AG09309 (cell line): ENCODE measurements around the gene TMCO4.

Experiments
- DNase-seq: peaks from one replicate; pipeline ENCODE4 v3.0.0-alpha.2; 2010; ENCODE audit warnings: low read depth
- H3K4me3 ChIP-seq: 2 replicates; pipeline ENCODE4 v1.5.1; 2011; ENCODE audit warnings: mild to moderate bottlenecking, low read depth, low read length, moderate library complexity; ENCODE audit not compliant: control insufficient read depth
- CTCF ChIP-seq: IDR thresholded peaks from 2 replicates; pipeline ENCODE4 v1.5.1; 2011; ENCODE audit warnings: mild to moderate bottlenecking, low read depth, low read length, inconsistent platforms; ENCODE audit not compliant: insufficient read depth, control insufficient read depth; ENCODE audit errors: missing control alignments

The TMCO4 gene

GRCh38 chr1:19835578-19835977 lies 35.9 kb upstream of the TMCO4 start:
- no peak overlapping the region for H3K4me3 ChIP-seq
- no peak for TF ChIP-seq CTCF
- no peak for DNase-seq

GRCh38 chr1:19831441-19831840 lies 31.7 kb upstream of the TMCO4 start:
- no peak for TF ChIP-seq CTCF
- no peak for DNase-seq

GRCh38 chr1:19828546-19828945 lies 28.8 kb upstream of the TMCO4 start:
- no peak overlapping the region for H3K4me3 ChIP-seq
- no peak for TF ChIP-seq CTCF
- DNase-seq = no peak

More at GRCh38 chr1:19831441-19831840, 31.7 kb upstream of the TMCO4 start:
- H3K4me3 ChIP-seq = no peak overlapping the region

- TF ChIP-seq CTCF = no peak
- H3K4me3 ChIP-seq = no peak overlapping the region
- DNase-seq = no peak
Observed at GRCh38 chr1:19825298-19825697, 25.6 kb upstream of the TMCO4 start.

- no peak overlapping the region for H3K4me3 ChIP-seq
- no peak for TF ChIP-seq CTCF
Observed at GRCh38 chr1:19824541-19824940, 24.8 kb upstream of the TMCO4 start.

GRCh38 chr1:19824036-19824435 lies 24.3 kb upstream of the TMCO4 start:
- H3K4me3 ChIP-seq = no peak overlapping the region
- DNase-seq = no peak
- no peak for TF ChIP-seq CTCF

More at GRCh38 chr1:19824541-19824940, 24.8 kb upstream of the TMCO4 start:
- DNase-seq = no peak

GRCh38 chr1:19819701-19820100 lies 20.0 kb upstream of the TMCO4 start:
- no peak for TF ChIP-seq CTCF
- no peak for DNase-seq
- no peak overlapping the region for H3K4me3 ChIP-seq
